Measurements from ENCODE around the gene GAB2. TPM values are rescaled to one million over a fixed set of nuclear protein-coding genes. Genes with fewer than 3 reads are reported as not detected.

Gene GAB2
- total and polyA plus RNA-seq, 2 of the 13 experiments (the other 11 are each of a cell fraction or from before 2014, with no cell fraction given): 4.1 to 8.6 TPM

GRCh38 chr11:78290293-78291176 lies 127.1 kb downstream of the GAB2 start (continued):
- peak; percentile 96 for TF ChIP-seq ZNF792 (CRISPR knock-in tag; IDR thresholded peaks at IDR 0.05)
- peak; percentile 94 for TF ChIP-seq PPARG (CRISPR knock-in tag; conservative IDR thresholded peaks at IDR 0.05)
- TF ChIP-seq TFDP1 (CRISPR knock-in tag; IDR thresholded peaks at IDR 0.05; ENCODE audit: borderline replicate concordance): peak; percentile 70; the same call in 1 of the 2 replicates
- TF ChIP-seq KAT8 (CRISPR knock-in tag; IDR thresholded peaks at IDR 0.05): peak; percentile 83
- peak; percentile 87 for TF ChIP-seq HHEX (CRISPR knock-in tag; IDR thresholded peaks at IDR 0.05)
- TF ChIP-seq SSRP1 (CRISPR knock-in tag; IDR thresholded peaks at IDR 0.05): peak; percentile 92; the same call in 1 of the 2 replicates
- peak; percentile 90 for TF ChIP-seq ATF7 (IDR thresholded peaks at IDR 0.05)
- TF ChIP-seq ATF7 (CRISPR knock-in tag; IDR thresholded peaks at IDR 0.05): peak; percentile 61; the same call in 1 of the 2 replicates
- TF ChIP-seq EP300 (IDR thresholded peaks at IDR 0.05; ENCODE audit: low read depth in 2 of 2, low read length in 2 of 2): peak; percentile 93 to 99; a peak in 3 of 4 replicates
- TF ChIP-seq EP300 (CRISPR knock-in tag; IDR thresholded peaks at IDR 0.05; ENCODE audit: borderline replicate concordance): peak; percentile 96
- TF ChIP-seq NR2F6 (IDR thresholded peaks at IDR 0.05): peak; percentile 98
- peak; percentile 98 for TF ChIP-seq NR2F6 (CRISPR knock-in tag; IDR thresholded peaks at IDR 0.05)
- TF ChIP-seq TFAP4 (IDR thresholded peaks at IDR 0.05; ENCODE audit: borderline replicate concordance, low read depth): peak; percentile 86
- TF ChIP-seq ERF (CRISPR knock-in tag; IDR thresholded peaks at IDR 0.05): peak; percentile 98
- TF ChIP-seq ZNF558 (CRISPR knock-in tag; IDR thresholded peaks at IDR 0.05; ENCODE audit: borderline replicate concordance): no peak
- TF ChIP-seq HOXD1 (CRISPR knock-in tag; IDR thresholded peaks at IDR 0.05): peak; percentile 85; the same call in 1 of the 2 replicates
- TF ChIP-seq NFYC (CRISPR knock-in tag; IDR thresholded peaks at IDR 0.05): no peak
- TF ChIP-seq TBL1XR1 (IDR thresholded peaks at IDR 0.05; ENCODE audit: borderline replicate concordance, low read length, partially characterized antibody): peak; percentile 92
- 0 out of 2 replicates have a peak, but pooled peaks have one; percentile 79 for TF ChIP-seq PRDM4 (CRISPR knock-in tag; IDR thresholded peaks at IDR 0.05; ENCODE audit: borderline replicate concordance)
- TF ChIP-seq REXO4 (CRISPR knock-in tag; IDR thresholded peaks at IDR 0.05; ENCODE audit: borderline replicate concordance): no peak
- TF ChIP-seq MXD1 (CRISPR knock-in tag; IDR thresholded peaks at IDR 0.05): no peak
- no peak for TF ChIP-seq ZNF484 (CRISPR knock-in tag; IDR thresholded peaks at IDR 0.05; ENCODE audit: borderline replicate concordance, low read depth)
- TF ChIP-seq HDAC1 (CRISPR knock-in tag; IDR thresholded peaks at IDR 0.05): peak; percentile 91
- TF ChIP-seq MIER3 (CRISPR knock-in tag; IDR thresholded peaks at IDR 0.05; ENCODE audit: borderline replicate concordance): peak; percentile 99
- TF ChIP-seq ZNF280B (CRISPR knock-in tag; IDR thresholded peaks at IDR 0.05; ENCODE audit: borderline replicate concordance): no peak
